ENCODE results near the gene RNPEPL1.

GRCh38 chr2:240539906-240540305 is 28.4 kb upstream of the RNPEPL1 start:
- no peak for TF ChIP-seq CTCF (IDR thresholded peaks at IDR 0.05)
- no peak for TF ChIP-seq POLR2A (IDR thresholded peaks at IDR 0.05)

All from uterus (tissue), 2 donors.